NCI-H524 (cell line): Measurements from ENCODE around the gene UVSSA.
"Not testable (repeated sequence)": the region's sequence is repeated elsewhere in the genome, so short reads cannot be mapped to it uniquely, and the experiment has no call there.

Experiments
- DNase-seq, 2 experiments: peaks; one replicate each; lab custom pipeline; 2025; lab: John Stamatoyannopoulos, UW

The UVSSA gene

GRCh38 chr4:1421657-1422056 lies 74.6 kb downstream of the UVSSA start:
- no peak for DNase-seq

GRCh38 chr4:1427010-1427409 lies 80.0 kb downstream of the UVSSA start:
- DNase-seq: no peak

- DNase-seq: not testable (repeated sequence)
Measured at GRCh38 chr4:1443688-1444172, 96.7 kb downstream of the UVSSA start.
